Vagina (tissue), 2 donors: ENCODE data around the gene SS18L1.

ENCODE experiments used
- CTCF ChIP-seq, 3 experiments: fragments of 450-650 bp in 2 of 3; fragments of 200-600 bp in 1 of 3; sonication (generic) in 1 of 3; IDR thresholded peaks; one replicate each; pipeline ENCODE4 v1.5.1; 2017 to 2019; ENCODE audit warnings: antibody characterized with exemption in 3 of 3, mild to moderate bottlenecking in 2 of 3, moderate library complexity in 2 of 3
- POLR2A ChIP-seq, 2 donors: fragments of 450-650 bp; IDR thresholded peaks; one replicate each; pipeline ENCODE4 v1.6.1; 2017; ENCODE audit warnings: antibody characterized with exemption in 2 of 2, mild to moderate bottlenecking in 2 of 2, moderate library complexity in 2 of 2
- POLR2AphosphoS5 ChIP-seq, 2 donors: sonication (generic); formaldehyde crosslinking; IDR thresholded peaks; one replicate each; pipeline ENCODE4 v1.9.0; 2017; ENCODE audit warnings: antibody characterized with exemption in 2 of 2, mild to moderate bottlenecking in 2 of 2, low read depth in 1 of 2; ENCODE audit not compliant: insufficient read depth in 1 of 2

GRCh38 chr20:62198496-62198895, 54.9 kb downstream of the SS18L1 start:
- TF ChIP-seq CTCF (IDR thresholded peaks at IDR 0.05) (no peak), POLR2AphosphoS5 (IDR thresholded peaks at IDR 0.05; ENCODE audit: insufficient read depth in 1 of 2, low read depth in 1 of 2) (no peak), POLR2A (IDR thresholded peaks at IDR 0.05) (no peak)
